Upper lobe of left lung (tissue), 4 donors: ENCODE measurements around the gene EEF1AKMT3.

Experiments used
- EP300 ChIP-seq, 4 donors: sonication (generic); formaldehyde crosslinking; IDR thresholded peaks; one replicate each; pipeline ENCODE4 v1.5.1; 2017; ENCODE audit warnings: antibody characterized with exemption in 4 of 4, control low read depth in 2 of 4
- TF ChIP-seq, protein P1 (sequence below), 6 experiments: fragments of 450-650 bp in 4 of 6; fragments of 200-600 bp in 2 of 6; sonication (generic) in 2 of 6; IDR thresholded peaks; one replicate each; pipeline ENCODE4 v1.5.1; 2016 to 2019; ENCODE audit warnings: antibody characterized with exemption in 6 of 6

DNA sequence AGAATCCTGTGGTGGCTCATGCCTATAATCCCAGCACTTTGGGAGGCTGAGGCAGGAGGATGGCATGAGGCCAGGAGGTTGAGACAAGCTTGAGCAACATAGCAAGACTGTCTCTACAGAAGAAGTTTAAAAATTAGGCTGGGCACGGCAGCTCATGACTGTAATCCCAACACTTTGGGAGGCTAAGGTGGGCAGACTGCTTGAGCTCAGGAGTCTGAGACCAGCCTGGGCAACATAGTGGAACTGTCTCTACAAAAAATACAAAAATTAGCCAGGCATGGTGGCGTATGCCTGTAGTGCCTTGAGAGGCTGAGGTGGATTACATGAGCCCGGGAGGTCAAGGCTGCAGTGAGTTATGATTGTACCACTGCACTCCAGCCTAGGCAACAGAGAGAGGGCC is 4.5 kb upstream of the EEF1AKMT3 start:
- TF ChIP-seq, protein P1, sequence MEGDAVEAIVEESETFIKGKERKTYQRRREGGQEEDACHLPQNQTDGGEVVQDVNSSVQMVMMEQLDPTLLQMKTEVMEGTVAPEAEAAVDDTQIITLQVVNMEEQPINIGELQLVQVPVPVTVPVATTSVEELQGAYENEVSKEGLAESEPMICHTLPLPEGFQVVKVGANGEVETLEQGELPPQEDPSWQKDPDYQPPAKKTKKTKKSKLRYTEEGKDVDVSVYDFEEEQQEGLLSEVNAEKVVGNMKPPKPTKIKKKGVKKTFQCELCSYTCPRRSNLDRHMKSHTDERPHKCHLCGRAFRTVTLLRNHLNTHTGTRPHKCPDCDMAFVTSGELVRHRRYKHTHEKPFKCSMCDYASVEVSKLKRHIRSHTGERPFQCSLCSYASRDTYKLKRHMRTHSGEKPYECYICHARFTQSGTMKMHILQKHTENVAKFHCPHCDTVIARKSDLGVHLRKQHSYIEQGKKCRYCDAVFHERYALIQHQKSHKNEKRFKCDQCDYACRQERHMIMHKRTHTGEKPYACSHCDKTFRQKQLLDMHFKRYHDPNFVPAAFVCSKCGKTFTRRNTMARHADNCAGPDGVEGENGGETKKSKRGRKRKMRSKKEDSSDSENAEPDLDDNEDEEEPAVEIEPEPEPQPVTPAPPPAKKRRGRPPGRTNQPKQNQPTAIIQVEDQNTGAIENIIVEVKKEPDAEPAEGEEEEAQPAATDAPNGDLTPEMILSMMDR (IDR thresholded peaks at IDR 0.05): no peak
- no peak for TF ChIP-seq EP300 (IDR thresholded peaks at IDR 0.05)
